NCI-H446 (cell line): Measurements from ENCODE around the gene SMTNL2.
"Not testable (repeated sequence)": the region's sequence is repeated elsewhere in the genome, so short reads cannot be mapped to it uniquely, and the experiment has no call there.

Source experiments
- DNase-seq, 2 experiments: peaks; one replicate each; lab custom pipeline; 2025; lab: John Stamatoyannopoulos, UW

SMTNL2 gene

DNA sequence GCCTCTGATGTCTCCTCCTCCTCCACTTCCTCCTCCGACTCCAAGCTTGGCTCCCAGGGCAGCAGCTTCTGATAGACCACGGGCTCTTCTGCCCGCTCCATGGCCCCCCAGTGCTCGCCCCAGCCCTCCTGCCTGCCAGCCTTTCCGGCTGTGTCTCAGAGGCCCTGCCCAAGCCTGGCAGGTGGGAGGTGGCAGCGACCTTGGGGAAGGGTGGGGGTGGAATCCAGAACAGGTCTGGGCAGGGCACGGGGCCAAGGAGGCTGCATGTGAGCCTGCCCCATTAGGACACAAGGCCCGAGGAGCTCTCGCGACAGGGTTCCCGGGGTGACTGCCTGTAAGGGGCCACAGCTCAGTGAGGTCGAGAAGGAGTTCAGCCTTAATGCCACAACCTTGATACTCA lies 23.9 kb upstream of the SMTNL2 start, which contains the start of gene GGT6:
Gene GGT6, minus strand, starts transcription at position 157 of the 400 bp plus-strand sequence. Its CDS starts 56 bp downstream, at position 101.
- no peak for DNase-seq

DNA sequence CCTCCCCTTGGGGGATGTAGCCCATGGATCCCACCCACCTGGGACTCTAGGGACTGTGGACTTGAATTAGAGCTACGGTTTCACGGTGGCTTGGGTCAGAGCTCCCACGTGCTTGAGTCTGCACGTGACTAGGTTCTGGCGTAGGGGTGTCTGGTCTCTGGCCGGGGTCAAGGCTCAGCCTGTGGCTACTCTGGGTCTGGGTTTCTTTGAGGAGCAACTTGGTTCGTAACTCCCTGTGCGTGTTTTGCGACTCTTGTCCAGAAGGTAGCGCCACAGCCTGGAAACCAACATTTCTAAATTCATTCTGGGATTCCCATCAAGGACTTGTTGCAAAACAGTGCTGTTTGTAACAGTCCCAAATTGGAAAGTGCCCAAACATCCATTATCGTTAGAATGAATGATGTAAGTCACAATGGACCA lies 23.5 kb upstream of the SMTNL2 start:
- no peak for DNase-seq

DNA sequence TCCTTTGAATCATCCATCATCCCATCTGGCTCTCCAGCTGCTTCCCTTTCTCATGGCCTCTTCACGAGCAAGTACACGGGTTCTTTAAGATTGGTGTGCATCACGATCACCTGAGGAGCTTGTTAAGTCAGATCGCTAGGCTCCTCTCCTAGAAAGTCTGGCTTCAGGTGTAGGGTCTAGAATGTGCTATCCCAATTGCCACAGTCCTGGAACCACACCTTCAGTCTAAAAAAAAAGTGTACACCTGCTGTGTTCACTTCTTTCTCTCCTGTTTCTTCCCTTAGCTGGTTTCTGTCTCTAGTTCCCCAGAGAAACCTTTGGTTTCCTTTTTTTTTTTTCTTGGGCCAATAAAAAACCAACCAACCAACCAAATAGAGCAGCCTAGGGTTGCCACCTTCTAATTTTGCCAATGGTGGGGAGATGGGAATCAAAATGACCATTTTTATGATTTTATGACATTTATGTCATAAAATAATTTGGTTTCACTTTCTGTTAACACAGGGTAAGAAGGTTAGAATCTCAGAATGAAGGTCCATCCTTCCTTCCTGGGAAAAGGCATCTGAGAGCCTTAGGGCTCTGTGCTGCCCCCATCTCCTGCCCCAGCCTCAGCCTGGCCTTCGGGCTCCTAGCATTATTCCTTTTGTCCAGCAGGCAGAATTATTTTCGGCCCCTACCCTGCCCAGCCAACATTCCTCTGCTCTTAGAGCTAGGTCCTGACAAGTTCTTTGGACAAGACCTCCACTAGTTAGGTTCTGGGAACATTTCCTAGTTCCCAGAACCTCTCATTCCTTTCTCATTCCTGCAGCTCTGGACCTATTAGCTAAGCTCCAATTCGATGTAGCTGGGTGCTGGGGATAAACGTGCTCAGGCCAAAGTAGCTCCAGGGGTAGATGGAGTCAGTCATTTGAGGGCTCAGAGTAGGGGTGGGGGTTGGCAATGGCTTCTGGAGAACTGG lies 22.0 kb upstream of the SMTNL2 start:
- DNase-seq = no peak

DNA sequence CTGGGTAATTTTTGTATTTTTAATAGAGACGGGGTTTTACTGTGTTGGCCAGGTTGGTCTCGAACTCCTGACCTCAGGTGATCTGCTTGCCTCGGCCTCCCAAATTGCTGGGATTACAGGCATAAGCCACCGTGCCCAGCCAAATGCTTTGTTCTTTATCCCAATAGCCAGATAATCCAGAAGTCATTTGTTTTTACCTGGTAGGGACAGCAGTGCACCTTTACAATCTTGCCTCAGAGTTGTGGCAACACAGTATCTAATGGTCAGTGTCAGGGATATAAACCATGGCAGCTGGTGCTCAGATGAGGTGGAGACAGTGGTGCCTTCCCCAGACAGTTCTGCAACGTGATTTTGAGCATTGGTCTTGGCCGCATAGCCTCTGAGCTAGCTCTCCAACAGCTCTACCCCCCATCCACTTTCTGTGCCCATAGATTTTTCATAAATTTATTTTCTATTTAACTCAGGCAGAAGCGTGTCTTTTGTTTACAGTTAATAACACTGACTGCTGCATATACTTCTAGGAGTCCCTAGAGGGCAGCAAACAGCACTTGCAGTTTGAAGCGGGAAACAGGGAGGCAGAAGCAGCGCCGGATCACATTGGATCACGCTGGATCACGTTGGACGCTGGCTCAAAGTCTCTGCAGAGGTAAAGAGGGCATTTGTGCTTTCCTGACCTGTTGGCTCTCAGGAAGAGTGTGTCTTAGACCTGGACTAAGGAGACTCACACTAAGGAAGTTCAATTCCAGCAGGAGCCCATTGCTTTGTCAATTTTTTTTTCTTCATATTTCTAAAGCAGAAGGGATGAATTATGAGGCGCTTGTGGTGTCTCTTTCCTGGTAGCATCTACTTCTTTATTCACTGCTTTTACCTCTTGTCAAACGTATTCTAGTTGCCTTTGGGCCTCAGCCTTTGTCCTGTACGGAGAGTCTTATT lies 18.9 kb upstream of the SMTNL2 start:
- peak; percentile 61 to 84 for DNase-seq

DNA sequence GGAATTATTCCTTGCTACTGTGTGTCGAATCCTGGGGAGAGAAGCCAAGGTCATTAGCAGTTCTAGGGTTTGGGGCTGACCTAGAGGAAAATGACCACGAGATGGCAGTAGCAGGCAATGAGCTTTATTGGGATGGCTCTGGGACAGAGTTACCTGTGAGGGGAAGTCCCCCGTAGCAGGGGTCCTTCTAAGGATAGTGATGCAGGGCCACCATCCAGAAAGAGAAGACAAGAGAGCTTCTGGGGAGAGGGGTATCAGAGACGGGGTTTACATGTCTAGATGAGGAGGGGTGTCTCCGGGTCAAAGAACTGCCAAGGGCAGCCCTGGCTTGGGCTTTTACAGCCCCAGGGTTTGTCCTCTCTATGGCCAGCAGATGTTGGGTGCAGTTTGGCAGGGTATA lies 17.5 kb upstream of the SMTNL2 start:
- peak; percentile 48 to 75 for DNase-seq

DNA sequence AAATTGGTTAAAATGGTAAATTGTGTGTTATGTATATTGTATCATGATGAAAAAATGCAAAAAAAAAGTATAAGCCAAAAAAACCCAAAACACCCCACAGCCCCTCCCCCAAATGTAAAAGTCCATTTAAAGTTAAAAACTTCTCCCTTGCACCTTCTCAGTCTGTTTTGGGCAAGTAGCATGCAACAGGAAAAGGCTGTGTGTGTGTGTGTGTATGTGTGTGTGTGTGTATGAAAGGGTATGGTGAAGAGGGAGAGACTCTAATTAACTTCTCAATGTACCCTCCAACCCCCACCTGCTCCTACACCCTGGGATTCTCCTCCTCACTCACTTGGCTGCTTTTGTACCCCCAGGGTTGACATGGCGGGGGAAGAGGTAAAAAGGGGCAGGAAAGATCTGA lies 14.7 kb upstream of the SMTNL2 start:
- DNase-seq = no peak

DNA sequence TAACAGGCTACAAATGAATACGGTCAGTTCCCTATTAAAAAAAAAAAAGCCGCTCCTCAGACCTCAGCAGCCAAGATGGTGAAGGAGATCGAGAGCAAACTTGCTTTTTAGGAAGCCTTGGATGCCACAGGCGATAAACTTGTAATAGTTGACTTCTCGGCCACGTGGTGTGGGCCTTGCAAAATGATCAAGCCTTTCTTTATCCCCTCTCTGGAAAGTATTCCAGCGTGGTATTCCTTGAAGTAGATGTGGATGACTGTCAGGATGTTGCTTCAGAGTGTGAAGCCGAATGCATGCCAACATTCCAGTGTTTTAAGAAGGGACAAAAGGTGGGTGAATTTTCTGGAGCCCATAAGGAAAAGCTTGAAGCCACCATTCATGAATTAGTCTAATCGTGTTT lies 12.2 kb upstream of the SMTNL2 start:
- DNase-seq = no peak

DNA sequence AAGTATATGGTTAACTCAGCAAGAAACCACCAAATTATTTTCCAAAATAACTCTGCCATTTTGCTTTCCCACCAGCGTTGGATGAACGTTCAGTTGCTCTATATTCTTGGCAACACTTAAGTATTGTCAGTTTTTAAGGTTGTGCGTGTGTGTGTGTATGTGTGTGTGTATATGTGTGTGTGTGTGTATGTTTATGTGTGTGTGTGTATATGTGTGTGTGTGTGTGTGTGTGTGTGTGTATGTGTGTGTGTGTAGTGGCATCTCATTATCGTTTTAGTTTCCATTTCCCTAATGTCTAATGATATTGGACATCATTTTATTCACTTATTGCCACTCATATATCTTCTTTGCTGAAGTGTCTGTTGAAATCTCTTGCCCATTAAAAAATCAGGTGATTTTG lies 11.2 kb upstream of the SMTNL2 start:
- no peak for DNase-seq

DNA sequence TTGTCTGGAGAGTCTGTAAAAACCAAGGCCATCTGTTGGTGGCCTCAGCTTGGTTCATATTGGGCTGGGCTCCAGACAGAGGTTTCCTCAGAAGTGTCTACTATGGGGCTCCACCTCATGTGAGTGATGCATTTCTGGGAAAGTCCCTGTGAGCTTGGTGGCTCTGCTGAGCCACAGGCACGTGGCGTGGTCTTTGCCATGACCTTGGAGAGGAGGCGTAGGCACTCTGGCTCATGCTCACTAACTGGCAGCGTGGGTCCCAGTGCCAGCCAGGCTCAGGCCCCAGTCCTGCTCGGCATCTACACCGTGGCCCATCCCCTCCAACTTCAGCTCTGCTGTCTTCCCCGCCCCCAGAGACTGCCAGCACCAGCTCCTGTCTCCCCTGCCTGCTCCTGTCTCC lies 10.7 kb upstream of the SMTNL2 start:
- no peak for DNase-seq

DNA sequence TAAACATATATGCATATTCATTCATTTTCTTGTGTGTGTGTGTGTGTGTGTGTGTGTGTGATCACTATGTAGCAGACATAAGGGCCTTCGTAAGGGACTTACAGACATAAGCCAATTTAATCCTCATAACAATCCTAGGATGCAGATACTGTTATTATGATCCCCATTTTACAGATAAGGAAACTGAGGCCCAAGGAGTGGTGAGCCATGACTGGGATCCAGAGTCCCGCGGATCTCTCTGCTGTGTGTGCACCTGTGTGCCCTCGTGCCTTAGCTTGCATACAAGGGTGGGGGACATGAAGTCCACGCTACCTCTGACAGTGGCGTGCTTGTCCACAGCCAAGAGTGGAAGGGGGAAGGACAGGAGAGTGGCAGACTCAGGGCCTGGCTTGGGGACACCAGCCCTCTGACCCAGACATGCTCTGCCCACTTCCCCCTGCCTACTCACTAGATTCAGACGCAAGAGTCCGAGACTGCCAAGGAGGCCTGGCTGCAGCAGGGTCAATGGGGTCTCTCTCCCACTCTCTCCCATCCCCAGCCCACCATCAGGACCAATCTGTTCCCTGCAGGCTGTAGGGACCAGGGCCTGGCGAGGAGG lies 9.8 kb upstream of the SMTNL2 start:
- DNase-seq = no peak

DNA sequence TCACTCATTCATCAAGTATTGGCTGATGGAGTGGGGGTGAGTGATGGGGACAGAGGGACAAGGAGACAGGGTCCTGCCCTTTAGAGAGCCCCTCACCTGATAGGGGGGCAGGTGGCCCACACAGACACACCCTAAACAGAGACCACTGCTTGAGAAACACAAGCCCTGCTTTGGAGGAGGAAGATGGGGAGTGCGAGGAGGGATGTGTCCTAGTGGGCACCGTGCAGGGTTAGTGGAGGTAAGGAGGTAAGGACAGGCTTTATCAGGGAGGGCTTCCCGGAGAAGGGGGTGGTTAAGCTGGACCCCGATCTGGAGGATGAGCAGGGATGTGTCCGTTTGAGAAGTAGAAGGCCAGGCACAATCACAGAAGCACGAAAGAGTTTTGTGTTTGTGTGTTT lies 8.2 kb upstream of the SMTNL2 start:
- no peak for DNase-seq

DNA sequence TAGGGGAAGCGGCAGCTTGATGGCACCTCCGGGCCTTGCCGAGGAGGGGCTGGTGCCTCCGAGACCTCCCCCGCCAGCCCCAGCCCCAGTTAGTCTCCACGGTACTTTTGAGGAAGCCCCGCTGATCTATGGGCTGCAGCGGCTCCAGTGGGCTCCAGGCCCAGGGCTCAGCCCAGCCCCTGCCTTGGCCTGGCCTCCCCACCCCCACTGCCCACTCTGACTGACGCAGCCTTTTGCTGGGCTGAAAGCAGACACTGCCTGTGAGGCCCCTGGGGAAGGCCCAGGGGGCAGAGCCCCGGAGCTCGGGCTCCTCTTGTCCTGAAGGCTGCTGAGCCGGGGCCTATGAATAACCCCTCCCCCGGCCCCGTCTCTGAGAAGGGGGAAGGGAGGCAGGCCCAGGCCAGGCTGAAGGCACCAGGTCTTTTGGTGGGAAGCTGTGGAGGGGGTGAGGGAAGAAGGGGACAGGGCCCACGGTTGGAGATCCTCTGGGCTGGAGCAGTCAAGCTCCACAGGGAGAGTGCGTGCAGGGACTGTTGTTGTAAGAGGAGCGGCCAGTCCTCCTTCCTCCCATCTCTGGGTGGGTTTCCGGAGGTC lies 7.5 kb upstream of the SMTNL2 start:
- no peak for DNase-seq

DNA sequence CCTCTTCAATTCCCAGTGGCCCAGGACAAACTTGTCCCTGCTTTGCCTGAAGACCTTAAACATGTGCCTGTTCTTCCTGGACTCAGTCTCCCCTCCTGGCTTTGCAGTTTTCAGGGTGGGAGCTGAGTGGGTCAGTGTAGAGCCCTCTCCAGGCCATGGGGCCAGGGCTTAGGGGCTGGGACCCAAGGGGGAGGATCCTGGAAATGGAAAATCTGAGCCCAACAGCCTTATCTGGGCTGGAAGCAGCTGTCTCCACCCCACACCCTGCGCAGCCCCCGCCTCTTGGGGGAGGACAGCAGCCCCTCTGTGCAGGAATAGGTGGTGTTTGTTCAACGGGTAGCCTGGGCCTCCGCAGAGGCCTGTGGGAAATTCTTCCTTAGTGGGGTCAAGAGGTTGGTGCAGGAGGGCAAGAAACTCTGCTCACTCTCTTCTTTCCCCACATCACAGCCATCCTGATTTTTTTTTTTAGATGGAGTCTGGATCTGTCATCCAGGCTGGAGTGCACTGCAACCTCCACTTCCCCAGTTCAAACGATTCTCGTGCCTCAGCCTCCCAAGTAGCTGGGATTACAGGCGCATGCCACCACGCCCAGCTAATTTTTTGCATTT lies 6.8 kb upstream of the SMTNL2 start:
- no peak for DNase-seq

DNA sequence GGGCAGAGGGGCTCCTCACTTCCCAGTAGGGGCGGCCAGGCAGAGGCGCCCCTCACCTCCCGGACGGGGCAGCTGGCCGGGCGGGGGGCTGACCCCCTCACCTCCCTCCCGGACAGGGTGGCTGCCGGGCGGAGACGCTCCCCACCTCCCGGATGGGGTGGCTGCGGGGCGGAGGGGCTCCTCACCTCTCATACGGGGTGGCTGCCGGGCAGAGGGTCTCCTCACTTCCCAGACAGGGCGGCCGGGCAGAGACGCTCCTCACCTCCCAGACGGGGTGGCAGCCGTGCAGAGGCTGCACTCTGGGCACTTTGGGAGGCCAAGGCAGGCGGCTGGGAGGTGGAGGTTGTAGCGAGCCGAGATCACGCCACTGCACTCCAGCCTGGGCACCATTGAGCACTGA lies 6.0 kb upstream of the SMTNL2 start:
- DNase-seq = not testable (repeated sequence)

DNA sequence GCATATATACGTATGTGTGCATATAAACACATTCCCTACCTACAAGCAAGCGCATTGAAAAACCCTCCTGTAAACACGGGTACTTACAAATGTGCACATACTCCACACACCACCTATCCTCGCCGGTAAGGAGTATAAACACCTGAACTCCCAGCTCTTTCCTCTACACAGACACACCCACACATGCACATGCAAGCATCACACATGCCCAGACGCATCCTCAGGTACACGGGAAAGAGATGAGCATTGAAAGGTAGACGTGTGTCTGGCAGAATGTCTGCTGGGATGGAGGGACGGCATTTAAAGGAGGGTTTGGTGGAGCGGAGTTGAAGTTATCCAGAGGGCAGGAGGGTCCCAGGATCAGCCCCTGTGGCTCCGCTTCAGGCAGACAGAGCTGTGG lies 4.7 kb upstream of the SMTNL2 start:
- no peak for DNase-seq

DNA sequence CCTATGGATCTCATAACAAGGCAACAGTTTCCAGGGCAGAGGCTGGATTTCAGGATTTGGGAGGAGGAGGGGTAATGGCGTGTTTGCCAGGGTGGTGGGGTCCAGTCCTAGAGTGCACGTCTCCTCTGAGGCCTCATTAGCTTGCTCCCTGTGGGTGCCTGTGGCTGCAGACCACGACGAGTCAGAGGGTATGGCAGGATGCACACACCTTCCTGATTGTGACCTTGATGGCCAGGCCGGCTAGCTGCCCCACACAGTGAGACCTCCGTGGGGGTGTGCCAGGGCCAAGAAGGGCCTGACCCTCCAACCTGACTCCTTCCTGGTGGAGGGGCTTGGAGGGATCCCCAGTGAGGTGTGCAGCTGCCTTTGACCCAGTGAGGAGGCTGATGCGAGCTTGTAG lies 4.0 kb upstream of the SMTNL2 start:
- no peak for DNase-seq

DNA sequence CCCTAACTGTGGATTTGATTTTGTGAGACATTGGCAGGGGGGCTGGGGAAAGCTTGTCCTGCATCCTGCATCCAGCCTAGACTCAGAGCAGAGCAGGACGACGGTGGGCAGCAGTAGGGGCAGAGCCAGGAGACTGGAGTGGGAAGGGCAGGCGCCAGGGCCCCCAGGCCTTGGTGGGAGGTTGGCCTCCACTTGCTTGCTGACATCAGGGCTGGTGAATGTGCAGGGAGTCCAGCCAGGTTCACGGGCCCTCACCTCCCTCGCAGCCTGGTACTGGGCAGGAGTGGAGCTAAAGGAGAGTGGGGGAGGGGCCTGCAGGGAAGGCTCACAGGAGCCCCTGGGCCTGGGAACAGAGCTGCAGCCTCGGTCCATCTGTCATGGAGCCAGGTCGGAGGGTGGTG lies 2.2 kb upstream of the SMTNL2 start:
- DNase-seq = no peak

DNA sequence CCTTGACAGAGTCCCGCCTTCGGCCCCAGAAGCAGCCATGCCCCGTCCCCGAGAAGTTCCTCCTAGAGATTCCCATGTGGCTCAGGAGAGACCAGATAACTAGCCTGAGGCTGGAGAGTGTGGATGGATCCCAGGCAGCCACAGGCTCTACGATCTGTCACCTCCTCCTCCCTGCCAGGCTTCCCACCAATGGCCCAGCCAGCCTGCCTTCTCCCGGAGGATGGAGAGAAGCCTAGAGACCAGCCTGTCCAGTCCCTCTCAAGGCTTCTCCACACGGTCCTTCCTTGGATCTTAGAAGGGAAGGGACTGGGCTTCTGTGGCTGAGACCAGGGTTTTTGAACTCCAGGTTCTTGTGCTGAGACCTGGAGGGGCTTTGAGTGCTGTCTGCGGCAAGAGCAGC lies 1.6 kb upstream of the SMTNL2 start:
- no peak for DNase-seq

DNA sequence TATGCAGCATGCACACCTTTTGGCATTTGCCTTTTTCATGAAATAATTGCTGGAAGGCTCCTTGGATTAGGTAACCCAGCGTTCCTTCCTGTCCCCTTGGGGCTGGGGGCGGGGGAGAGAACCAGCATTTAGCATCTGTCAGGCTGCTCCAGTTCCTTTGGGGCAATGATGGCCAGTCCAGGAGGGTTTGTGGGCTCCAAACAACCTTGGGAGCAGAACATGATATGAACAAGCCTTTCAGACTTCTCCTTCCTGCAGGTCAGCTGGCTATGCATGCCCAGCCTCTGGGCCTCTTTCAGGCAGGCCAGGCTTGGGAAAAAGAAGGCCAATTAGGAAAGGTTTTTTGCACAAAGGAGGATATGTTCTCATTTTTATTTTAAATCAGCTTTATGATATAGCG lies 1.1 kb upstream of the SMTNL2 start:
- no peak for DNase-seq

DNA sequence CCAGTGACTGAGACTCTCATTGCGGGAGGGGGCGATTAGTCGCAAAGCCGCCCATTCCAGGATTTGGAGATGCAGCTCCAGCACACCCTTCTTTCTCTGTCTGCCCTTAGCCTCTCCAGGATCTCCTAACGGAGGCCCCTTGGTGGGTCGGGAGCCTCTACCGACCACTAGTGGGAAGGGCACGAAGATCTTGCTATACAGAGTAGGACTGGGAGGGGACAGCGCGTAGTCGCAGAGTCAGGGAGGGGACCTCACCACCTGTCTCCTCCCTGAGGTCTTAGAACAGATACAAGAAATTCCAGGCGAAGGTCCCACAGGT lies 588 bp upstream of the SMTNL2 start:
- DNase-seq = peak in 1 of 2 experiments; percentile 6

DNA sequence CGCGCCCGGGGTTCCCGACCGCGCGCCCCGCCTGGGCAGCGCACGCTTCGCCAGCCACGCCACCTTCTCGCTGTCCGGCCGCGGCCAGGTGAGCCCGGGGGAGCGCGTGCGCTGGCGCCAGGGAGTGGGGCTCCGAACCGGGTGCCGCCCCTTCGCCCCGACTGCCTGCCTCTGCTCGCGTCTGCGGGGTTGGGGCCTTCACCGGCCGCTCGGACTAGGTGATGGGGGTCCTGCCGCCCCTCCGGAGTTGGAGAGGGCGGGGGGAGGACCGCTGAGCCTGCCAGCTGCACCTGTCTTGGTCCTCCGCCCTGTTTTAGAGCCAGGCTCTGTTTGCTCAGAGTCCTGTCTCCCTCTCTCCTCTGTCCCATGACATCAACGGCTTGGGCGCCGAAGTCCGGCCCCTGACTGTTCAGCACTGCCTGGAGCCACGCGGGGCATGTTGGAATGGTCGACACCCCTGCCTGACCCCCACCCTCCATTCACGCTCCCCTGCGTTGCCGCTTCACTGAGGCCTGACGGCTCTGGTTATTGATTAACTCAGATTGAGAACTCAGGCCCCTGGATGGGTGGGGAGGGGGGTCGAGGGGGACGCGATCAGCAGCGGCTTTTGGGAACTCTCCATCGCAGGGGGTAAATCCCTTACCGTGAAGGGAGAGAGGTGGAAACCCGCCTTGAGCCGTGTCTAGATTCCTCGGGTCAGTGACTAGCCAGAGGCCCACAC lies 748 bp downstream of the SMTNL2 start:
- no peak for DNase-seq
